CD4-positive, alpha-beta T cell treated with Interferon gamma for 1 hour (primary cell): Measurements from ENCODE around the gene PGRMC2.
"Not testable (repeated sequence)": the region's sequence is repeated elsewhere in the genome, so short reads cannot be mapped to it uniquely, and the experiment has no call there.

ENCODE experiments used
- DNase-seq: peaks from one replicate; pipeline ENCODE4 v3.0.0-alpha.2; 2020

Gene PGRMC2

GRCh38 chr4:128265550-128265949 lies 22.1 kb downstream of the PGRMC2 start:
- DNase-seq: not testable (repeated sequence)

GRCh38 chr4:128259889-128260288 lies 27.7 kb downstream of the PGRMC2 start:
- DNase-seq: not testable (repeated sequence)

DNA sequence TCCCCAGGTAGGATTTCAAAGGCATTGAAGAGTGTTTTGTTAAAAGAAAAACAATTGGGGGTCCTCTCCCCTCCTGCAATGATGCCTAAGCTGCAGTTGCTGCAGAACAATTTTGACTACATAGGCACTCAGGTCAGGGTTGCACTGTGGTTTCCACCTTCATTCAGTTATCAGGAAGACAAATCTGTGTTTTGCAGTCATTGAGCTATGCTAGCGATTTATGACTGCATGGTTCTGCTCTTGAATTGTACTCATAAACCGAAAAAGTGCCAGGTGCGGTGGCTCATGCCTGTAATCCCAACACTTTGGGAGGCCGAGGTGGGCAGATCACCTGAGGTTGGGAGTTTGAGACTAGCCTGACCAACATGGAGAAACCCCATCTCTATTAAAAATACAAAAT lies 29.4 kb downstream of the PGRMC2 start:
- DNase-seq: not testable (repeated sequence)

DNA sequence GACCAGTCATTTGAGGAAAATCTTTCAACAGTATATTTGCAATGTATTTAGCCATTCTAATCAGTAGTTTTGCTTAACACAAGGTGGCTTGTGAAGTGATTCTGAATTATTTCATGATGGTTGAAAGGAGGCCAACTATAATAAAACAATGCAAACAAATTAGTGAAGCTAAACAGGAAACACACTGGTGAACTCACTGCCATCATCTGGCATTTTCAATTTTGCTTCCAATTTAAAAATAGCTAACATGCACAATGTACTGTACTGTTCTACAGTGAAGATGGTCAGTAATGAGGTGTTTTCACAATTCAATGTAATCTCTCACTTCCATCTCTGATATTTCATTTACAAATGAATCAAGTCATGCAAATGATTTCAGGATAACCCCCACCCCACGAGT lies 31.1 kb downstream of the PGRMC2 start:
- DNase-seq: no peak

- DNase-seq: no peak
Observed at GRCh38 chr4:128255906-128256305, 31.7 kb downstream of the PGRMC2 start.

GRCh38 chr4:128249787-128250668 lies 37.6 kb downstream of the PGRMC2 start:
- DNase-seq: no peak

DNA sequence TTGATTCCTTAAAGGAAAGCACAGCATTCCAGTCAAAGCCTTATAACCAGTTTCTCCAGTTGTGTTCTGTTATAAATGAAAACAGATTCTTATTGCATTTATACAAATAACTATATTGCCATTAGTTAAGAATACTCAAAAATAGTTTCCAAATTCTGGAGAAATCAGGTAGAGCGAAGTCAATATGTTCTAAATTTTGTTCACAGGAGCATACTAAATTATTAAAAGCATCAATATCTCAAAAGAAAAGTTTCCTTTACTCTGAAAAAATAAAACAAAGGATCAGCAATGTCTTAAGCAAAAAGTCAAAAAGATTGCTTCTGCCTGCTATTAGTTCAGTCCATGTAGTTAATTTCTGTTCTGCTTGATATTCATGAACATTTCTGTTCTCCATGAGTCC lies 39.7 kb downstream of the PGRMC2 start:
- DNase-seq: no peak

- not testable (repeated sequence) for DNase-seq
Observed at GRCh38 chr4:128245391-128245790, 42.2 kb downstream of the PGRMC2 start.

- DNase-seq: no peak
Observed at GRCh38 chr4:128244379-128244778, 43.2 kb downstream of the PGRMC2 start.

DNA sequence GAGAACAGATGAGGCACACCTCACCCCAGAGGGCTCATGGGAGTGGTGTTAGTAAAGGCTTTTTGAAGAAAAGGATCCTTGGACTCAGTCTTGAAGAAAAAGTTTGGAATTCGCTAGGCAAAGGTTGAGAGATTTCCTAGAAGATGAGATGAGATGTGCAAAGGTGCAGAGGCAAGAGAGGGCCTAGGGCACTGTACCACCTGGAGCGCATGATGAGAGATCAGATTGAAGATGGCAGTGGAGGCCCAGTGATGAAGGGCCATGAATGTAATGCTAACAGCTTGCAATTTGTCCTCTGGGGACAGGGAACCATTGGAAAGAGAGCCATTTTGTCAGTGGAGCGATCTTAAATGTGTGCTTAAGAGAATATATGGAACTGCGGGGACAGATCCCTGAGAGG lies 45.0 kb downstream of the PGRMC2 start:
- no peak for DNase-seq

- no peak for DNase-seq
Observed at GRCh38 chr4:128241981-128242380, 45.6 kb downstream of the PGRMC2 start.

DNA sequence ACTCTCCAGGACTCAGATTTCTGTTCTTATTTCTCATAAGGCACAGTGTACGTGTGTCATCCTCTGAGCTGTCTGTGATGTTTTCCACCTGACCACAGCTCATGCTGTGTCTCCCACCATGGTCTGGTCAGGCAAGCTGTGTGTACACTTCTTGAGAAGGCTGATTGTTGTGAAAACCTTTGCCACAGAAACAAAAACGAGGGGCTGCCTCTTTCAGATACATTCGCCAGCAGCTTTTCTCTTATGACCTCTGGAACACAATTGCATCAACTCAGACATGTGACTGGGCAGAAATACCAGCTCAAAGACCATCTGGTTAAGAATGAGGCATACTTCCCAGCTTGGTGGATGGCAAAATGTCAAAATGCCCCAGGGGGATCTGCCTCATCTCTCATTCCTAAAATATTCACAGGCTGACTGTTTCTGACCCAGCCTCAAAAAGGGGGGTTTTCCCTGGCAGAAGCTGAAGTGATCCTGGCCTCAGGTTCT lies 46.1 kb downstream of the PGRMC2 start:
- DNase-seq: no peak

- no peak for DNase-seq
Observed at GRCh38 chr4:128241019-128241418, 46.6 kb downstream of the PGRMC2 start.

GRCh38 chr4:128234836-128235235 lies 52.8 kb downstream of the PGRMC2 start:
- DNase-seq: no peak

GRCh38 chr4:128232719-128233118 lies 54.9 kb downstream of the PGRMC2 start:
- no peak for DNase-seq

GRCh38 chr4:128228845-128229795 lies 58.5 kb downstream of the PGRMC2 start:
- DNase-seq: no peak

GRCh38 chr4:128227991-128228571 lies 59.5 kb downstream of the PGRMC2 start:
- DNase-seq: no peak

GRCh38 chr4:128225148-128225547 lies 62.5 kb downstream of the PGRMC2 start:
- no peak for DNase-seq

DNA sequence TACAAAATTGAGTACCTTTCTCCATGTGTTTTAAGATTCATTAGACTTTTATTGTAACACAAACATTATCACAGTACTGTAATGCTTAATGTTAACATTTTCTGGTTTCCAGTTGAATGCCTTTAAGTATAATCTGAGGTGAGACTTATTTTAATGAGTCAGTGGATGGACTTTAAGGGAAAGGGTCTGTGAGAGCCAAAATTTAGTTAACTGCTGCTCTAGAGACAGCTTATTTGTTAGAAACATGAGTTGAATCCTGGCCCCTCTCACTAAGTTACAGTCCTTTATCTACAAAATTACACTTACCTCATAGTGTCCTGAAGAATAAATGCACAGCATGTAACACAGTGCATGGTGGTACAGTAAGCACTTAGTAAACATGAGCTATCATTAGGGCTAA lies 66.0 kb downstream of the PGRMC2 start:
- DNase-seq: no peak

GRCh38 chr4:128220286-128221235 lies 67.1 kb downstream of the PGRMC2 start:
- DNase-seq: no peak
